GM12891 (cell line): ENCODE results near the gene SMARCAL1. TPM values are rescaled to one million over a fixed set of nuclear protein-coding genes. Genes with fewer than 3 reads are reported as not detected.
A peak's percentile ranks its signal among the peaks of the same experiment; 100 is the strongest.

Experiments used
- DNase-seq: peaks from one replicate; pipeline ENCODE4 v3.0.0; 2011; ENCODE audit warnings: low spot score; ENCODE audit not compliant: insufficient read length
- FAIRE-seq: peaks from 2 replicates; lab custom pipeline; 2011; peaks lifted over from hg19 to GRCh38; lab: Jason Lieb, UNC
- PAX5 ChIP-seq: IDR thresholded peaks from 2 replicates; pipeline ENCODE4 v1.6.1; 2011; ENCODE audit warnings: low read length, moderate library complexity, mild to moderate bottlenecking; ENCODE audit not compliant: insufficient read depth, severe bottlenecking
- POLR2A ChIP-seq: IDR thresholded peaks from 2 replicates; pipeline ENCODE4 v1.6.1; 2011; ENCODE audit warnings: low read depth, low read length, control low read depth
- POLR2AphosphoS5 ChIP-seq: IDR thresholded peaks from 2 replicates; pipeline ENCODE4 v1.6.1; 2011; ENCODE audit warnings: low read depth, low read length, control low read depth
- POU2F2 ChIP-seq: IDR thresholded peaks from 2 replicates; pipeline ENCODE4 v1.6.1; 2011; ENCODE audit warnings: low read depth, mild to moderate bottlenecking, control low read depth, low read length, moderate library complexity
- SPI1 ChIP-seq: IDR thresholded peaks from 2 replicates; pipeline ENCODE4 v1.6.1; 2011; ENCODE audit warnings: low read depth, low read length, control low read depth
- TAF1 ChIP-seq: IDR thresholded peaks from 2 replicates; pipeline ENCODE4 v1.6.1; 2011; ENCODE audit warnings: low read depth, low read length, control low read depth
- polyA plus RNA-seq: library from polyadenylated mRNA; unstranded; fragments of >200 nt; gene quantifications from one replicate; pipeline ENCODE4 v1.2.1, GENCODE V29; 2012; ENCODE audit warnings: low read depth, missing spikeins, inconsistent platforms; ENCODE audit not compliant: missing spikeins

Gene SMARCAL1
- polyA plus RNA-seq = 16.6 TPM

DNA sequence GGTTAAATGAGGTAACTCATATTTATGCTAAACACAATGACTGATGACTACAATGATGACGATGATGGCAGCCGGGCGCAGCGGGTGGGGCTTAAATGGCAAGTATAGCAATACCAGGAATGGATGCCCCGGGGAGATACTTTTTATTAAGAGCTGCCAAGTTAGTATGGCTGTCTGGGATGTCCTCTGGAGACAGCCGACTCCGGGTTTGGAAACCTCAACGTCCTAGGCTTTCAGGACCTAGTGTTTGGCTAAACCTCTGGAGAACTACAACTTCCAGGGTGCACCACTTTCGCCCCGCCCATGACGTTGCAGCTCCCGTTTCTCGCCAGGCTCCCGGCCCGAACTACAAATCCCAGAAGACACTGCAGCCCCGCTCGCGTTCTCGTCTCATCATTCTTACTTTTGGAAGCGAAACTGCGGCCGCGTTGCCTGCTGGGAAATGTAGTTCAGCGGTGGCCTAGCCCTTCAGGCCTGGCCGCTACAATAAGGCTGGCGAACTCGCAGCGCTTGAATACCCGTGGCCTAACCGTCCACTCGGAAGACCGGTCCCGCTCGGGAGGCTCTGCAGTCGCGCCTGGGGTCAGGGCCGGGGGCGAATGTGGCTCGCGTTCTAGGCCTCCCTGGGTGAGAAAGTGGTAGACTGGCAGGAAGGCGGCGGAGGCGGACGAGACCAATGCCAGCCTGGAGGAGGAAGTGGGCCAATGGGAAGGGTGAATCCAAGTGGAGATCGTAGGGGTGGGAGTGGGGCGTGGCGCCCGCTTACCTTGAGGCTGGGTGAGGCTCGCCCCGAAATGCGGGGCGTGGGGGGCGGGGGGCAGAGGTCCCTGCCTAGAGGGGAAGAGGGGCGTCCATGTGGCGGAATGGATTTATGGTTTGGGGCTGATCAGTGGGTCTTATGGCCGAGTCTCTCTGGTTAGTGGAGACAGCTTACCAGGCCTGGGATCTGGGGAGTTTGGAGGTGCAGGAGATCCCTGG lies at the start of gene SMARCAL1:
Gene SMARCAL1 (plus strand): TSS at position 463 of the 978 bp plus-strand sequence. CDS start 2,221 bp downstream, outside the sequence.
- FAIRE-seq (peak; percentile 97), DNase-seq (peak; percentile 65)
- peak; percentile 69 for TF ChIP-seq TAF1
- TF ChIP-seq POLR2AphosphoS5 = peak; percentile 81
- TF ChIP-seq SPI1 = peak; percentile 72
- peak; percentile 42 for TF ChIP-seq POU2F2
- no peak for TF ChIP-seq PAX5
- peak; percentile 36; the same call in 1 of the 2 replicates for TF ChIP-seq POLR2A

DNA sequence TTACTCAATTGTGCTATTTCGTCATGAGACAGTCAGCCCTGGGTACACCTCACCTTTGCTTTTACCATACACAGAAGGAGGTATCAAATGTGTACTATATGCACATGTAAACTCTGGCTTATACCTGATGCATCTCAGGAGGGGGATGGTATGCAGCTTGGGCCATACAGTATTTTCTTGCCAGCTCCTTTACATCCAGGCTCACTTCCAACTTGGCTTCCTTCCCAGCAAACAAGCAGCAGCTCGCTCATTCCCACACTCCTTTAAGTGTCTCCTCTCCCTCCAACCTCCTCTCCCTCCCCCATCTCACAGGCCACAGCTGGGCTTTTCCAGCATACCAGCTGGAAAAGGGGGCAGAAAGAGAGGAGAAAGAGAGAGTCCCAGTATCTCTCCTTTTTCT lies 49.6 kb upstream of the SMARCAL1 start:
- FAIRE-seq (no peak), DNase-seq (no peak)
- TF ChIP-seq POLR2AphosphoS5 (no peak), POU2F2 (no peak), TAF1 (no peak), PAX5 (no peak), SPI1 (no peak), POLR2A (no peak)

DNA sequence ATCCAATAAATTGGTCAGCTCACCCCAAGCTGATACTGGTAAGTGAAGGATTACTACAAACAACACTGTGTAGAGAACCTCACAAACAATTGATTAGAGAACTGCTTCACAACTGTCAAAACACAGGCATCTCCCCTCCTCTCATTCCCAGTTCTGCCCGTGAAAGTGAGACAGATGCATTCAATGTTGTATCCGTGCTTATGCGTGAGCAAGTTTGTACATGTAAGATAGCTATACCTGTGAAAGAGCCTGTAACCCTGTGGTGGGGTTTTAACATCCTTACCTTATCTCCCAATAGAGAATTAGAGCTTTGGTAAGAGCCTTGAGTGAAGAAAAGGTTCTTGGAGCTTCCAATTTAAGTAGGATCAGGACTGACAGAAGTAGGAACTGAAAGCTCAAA lies 49.1 kb upstream of the SMARCAL1 start:
- no peak for TF ChIP-seq POLR2A
- FAIRE-seq (no peak), DNase-seq (no peak)

DNA sequence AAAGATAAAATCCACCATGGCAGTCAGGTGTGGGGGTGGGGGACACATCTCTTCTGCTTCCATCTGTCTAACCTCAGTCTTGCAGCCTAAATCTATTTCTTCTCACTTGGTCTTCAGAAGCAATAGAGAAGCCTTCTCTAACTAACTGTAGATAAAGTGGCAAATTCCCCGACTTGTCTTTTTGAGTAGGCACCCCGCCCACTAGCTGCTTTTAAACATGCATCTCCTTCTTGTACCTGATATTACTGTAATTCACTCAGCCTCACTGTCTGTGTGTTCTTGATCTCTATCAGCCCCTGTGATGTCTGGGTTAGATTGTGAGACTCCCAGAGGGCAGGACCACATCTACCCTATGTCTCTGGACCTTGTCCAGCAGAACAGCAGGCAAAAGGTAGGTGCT lies 46.8 kb upstream of the SMARCAL1 start:
- TF ChIP-seq POU2F2 (no peak), POLR2A (no peak), POLR2AphosphoS5 (no peak), SPI1 (no peak), TAF1 (no peak), PAX5 (no peak)
- FAIRE-seq (no peak), DNase-seq (no peak)

DNA sequence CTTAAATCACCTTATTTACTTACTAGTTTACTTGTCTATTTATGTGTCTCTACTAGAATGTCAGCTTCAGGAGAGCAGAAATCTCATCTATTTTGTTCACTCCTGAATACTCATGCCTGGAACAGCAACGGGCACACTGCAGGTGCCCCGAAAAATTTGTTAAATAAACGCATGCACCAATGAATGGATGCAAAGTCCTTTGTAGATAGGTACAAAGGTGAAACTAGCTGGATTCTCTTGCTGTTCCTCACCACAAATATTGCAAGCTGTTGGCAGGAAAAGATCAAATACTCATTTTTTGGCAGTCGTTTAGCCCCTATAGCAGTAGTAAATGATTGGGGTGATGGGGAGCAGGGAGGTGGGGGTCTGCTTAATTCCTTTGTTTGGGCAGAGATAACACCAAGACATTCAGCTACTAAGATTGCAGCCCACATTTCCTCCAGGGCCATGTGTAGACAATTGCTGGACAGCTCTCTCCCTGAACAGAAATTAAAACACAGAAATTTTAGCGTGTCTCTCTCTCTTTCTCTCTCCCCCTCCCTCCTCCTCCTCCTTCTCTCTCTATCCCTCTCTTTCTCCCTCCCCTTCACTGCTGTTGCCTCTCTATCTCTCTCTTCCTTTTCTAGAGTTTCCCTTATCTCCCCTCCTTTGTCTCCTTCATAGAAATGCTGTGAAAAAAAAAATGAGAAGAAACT lies 45.4 kb upstream of the SMARCAL1 start:
- no peak for TF ChIP-seq POLR2AphosphoS5
- no peak for TF ChIP-seq PAX5
- no peak for TF ChIP-seq TAF1
- no peak for TF ChIP-seq POLR2A
- no peak for TF ChIP-seq SPI1
- TF ChIP-seq POU2F2 = no peak
- FAIRE-seq (no peak), DNase-seq (no peak)

DNA sequence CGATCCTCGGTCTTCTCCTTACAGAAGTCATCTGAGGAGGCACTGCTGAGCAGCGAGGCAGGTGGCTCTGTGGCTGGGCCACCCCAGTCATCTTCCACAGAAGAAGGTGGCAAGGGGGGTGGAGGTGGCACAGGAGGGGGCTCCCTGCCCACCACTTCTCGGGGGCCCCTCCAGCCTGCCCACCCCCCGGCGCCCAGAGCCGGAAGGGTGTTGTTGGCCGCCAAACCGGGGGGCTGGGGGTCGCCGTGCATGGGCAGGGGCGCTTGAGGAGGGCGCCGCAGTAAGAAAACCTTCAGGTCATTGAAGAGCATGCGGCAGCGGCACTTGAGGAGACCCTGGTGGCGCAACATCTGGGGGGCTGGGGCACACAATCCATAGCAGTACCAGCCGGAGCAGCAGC lies 42.5 kb upstream of the SMARCAL1 start:
- no peak for FAIRE-seq
- no peak for TF ChIP-seq TAF1
- TF ChIP-seq POLR2A = no peak
- no peak for TF ChIP-seq POLR2AphosphoS5
- TF ChIP-seq PAX5 = no peak
- TF ChIP-seq SPI1 = no peak
- TF ChIP-seq POU2F2 = no peak
- no peak for DNase-seq

DNA sequence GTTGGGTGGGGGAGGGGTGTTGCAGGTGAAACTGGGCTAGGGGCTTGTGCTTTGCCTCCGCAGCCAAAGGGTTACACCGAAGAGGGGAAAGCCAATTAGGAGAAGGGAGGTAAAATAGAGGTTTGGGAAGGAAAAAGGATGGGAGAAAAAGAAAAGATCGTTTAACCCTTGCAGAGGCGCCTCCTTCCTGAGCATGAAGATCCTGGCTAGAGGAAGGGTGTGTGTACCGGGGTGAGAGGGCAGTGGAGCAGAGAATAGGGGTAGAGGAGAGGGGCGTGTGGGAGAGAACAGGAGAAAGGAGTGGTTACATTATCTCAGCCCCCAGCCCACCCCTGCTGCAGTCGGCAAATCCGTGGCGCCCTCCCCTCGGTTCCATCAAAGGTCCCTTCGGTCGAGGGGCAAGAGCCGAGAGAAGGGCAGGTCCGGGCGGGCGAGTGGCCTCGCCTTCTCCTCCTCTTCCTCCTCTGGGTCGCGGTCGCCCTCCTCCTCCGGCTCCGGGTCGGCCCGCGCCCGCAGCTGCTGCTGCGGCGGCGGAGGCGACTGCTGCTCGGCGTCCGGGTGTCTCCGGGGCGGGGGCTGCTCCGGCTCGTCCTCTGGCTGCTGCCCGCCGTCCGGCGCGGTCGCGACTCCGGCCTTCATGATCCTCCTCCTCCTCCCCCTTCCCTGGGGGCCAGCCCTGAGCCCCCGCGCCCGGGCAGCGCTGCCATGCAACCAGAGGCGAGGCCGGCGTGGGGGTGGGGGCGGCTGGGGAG lies 41.1 kb upstream of the SMARCAL1 start:
- TF ChIP-seq SPI1 = no peak
- no peak for TF ChIP-seq POU2F2
- no peak for TF ChIP-seq PAX5
- no peak for FAIRE-seq
- no peak for DNase-seq

DNA sequence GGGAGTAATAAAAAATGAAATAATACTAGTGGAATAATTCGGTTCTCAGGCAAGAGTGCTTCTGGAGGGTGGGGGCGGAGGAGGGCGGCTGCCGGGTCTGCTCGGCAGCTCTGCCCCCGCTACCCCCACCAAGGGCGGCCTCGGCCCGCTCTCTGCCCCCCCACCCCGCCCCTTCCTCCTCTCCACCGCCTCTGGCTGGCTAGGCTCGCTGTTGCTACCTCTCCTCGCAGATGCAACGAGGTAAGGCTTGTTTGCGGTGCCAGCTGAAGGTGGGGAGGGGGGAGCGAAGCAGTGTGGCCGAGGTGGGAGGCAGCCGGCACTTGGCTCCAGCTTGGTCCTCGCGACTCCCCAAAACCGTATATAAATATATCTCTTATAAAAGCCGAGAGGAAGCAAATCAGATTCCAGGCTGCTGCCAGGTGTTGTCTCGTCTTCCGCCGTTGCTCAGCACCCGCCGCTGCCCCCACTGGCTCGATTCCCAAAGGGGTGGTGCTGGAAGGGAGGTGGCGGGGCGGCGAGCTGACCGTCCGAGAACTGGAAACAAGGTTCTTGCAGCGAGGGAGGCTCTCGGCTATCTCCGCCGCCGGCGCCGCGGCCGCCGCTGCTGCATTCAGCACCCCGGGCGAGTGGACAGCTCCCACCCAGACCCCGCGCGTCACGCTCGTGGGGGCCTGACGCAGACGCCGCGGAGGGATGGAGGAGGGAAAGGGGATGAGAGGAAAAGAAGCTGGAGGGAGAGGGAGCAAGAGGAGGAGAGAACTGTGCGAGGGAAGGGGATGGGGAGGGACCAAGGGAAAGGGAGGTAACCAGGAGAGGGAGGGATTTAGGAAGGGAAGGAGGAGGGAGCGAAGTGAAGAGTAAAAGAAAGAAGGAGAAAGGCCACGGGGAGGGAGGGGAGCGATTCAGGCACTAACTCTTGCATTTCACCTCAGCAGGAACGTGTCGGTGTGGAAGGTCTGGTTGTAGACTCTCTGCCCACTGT lies 40.3 kb upstream of the SMARCAL1 start, which contains the start of gene MARCHF4:
Gene MARCHF4 (minus strand): TSS at position 763 of the 982 bp plus-strand sequence. CDS start 2,223 bp downstream, outside the sequence.
- DNase-seq (peak; percentile 48), FAIRE-seq (no peak)
- no peak for TF ChIP-seq POU2F2
- TF ChIP-seq POLR2A = no peak
- no peak for TF ChIP-seq TAF1
- TF ChIP-seq SPI1 = no peak
- TF ChIP-seq POLR2AphosphoS5 = no peak
- no peak for TF ChIP-seq PAX5
